Mucosa of descending colon (tissue), 3 donors: ENCODE results near the gene MED13L. TPM values are rescaled to one million over a fixed set of nuclear protein-coding genes. Genes with fewer than 3 reads are reported as not detected.

ENCODE experiments used
- ATAC-seq: fragments of 200-7000 bp; cut with Tn5 transposase; one replicate; pipeline ENCODE4 v1.9.1; 2020; ENCODE audit warnings: mild to moderate bottlenecking, moderate library complexity
- DNase-seq, 3 donors: peaks; one replicate each; pipeline ENCODE4 v3.0.0-alpha.2; 2020
- H3K36me3 ChIP-seq: fragments of 200-600 bp; one replicate; pipeline ENCODE4 v1.8.0; 2021; ENCODE audit warnings: low read depth, mild to moderate bottlenecking
- H3K4me1 ChIP-seq: fragments of 200-600 bp; one replicate; pipeline ENCODE4 v1.8.0; 2021; ENCODE audit warnings: low read depth, mild to moderate bottlenecking
- H3K4me3 ChIP-seq: fragments of 200-600 bp; one replicate; pipeline ENCODE4 v1.8.0; 2021; ENCODE audit warnings: mild to moderate bottlenecking
- H3K9me3 ChIP-seq: fragments of 200-600 bp; one replicate; pipeline ENCODE4 v1.8.0; 2021; ENCODE audit warnings: mild to moderate bottlenecking
- CTCF ChIP-seq: fragments of 200-600 bp; IDR thresholded peaks from one replicate; pipeline ENCODE4 v1.8.0; 2022; ENCODE audit warnings: antibody characterized with exemption, mild to moderate bottlenecking
- intact Hi-C, 2 donors: fragments of 100-400 bp; cut with DNase I in 1 of 2; cut with micrococcal nuclease in 1 of 2; formaldehyde crosslinking; loops; one replicate each; pipeline versions ENCODE4 v1.11.0 to v1.11.1; 2022; cut with DNase I, micrococcal nuclease
- total RNA-seq, 3 donors: library from RNA; stranded (reverse); fragmentation: NEBNext Ultra II Directional in 2 of 3; extraction: Animal tissue kit (Norgen Biotek cat#: 25700) in 2 of 3; gene quantifications; one replicate each; pipeline versions ENCODE4 v1.2.1 to v1.2.4, GENCODE V29; 2021 to 2023
- donor health status: DM: no; HTN: no; CAD: no; lungs with moderate emphysema.
- donor health status: DM: no; HTN: no; CAD: no.
- donor health status: DM: no; HTN: yes; CAD: no.

The MED13L gene
- total RNA-seq, 3 donors from 2014 or later: 96.9 to 165 (median 135) TPM

GRCh38 chr12:116297224-116297834 is 19.8 kb upstream of the MED13L start:
- intact Hi-C loops: no loop called here
- H3K4me3 ChIP-seq: no peak overlapping the region
- DNase-seq: no peak
- no peaks in the 10 kb centered on the region for H3K9me3 ChIP-seq
- H3K4me1 ChIP-seq: no peaks in the 10 kb centered on the region
- H3K36me3 ChIP-seq: no peaks in the 10 kb centered on the region
- TF ChIP-seq CTCF: no peak
- ATAC-seq: no peak

- DNase-seq (no peak), ATAC-seq (no peak)
- H3K4me1 ChIP-seq: no peaks in the 10 kb centered on the region
- intact Hi-C loops: no loop called here
- no peaks in the 10 kb centered on the region for H3K9me3 ChIP-seq
- H3K36me3 ChIP-seq: no peaks in the 10 kb centered on the region
- H3K4me3 ChIP-seq: no peak overlapping the region
- TF ChIP-seq CTCF: no peak
These were observed 18.1 kb upstream of the MED13L start for GRCh38 chr12:116295327-116296263.

GRCh38 chr12:116294454-116295165 is 17.1 kb upstream of the MED13L start:
- Histone ChIP-seq H3K4me1 (no peaks in the 10 kb centered on the region), H3K4me3 (no peak overlapping the region), H3K9me3 (no peaks in the 10 kb centered on the region), H3K36me3 (no peaks in the 10 kb centered on the region)
- DNase-seq (no peak), ATAC-seq (no peak)
- intact Hi-C loops: no loop called here
- TF ChIP-seq CTCF: no peak

- intact Hi-C loops: no loop called here
- no peaks in the 10 kb centered on the region for H3K36me3 ChIP-seq
- H3K4me1 ChIP-seq: no peaks in the 10 kb centered on the region
- DNase-seq (no peak), ATAC-seq (no peak)
- H3K9me3 ChIP-seq: no peaks in the 10 kb centered on the region
- TF ChIP-seq CTCF: no peak
- H3K4me3 ChIP-seq: no peak overlapping the region
These were observed 16.4 kb upstream of the MED13L start for GRCh38 chr12:116293687-116294453.

GRCh38 chr12:116291218-116291617 is 13.7 kb upstream of the MED13L start:
- ATAC-seq (no peak), DNase-seq (no peak)
- no peaks in the 10 kb centered on the region for H3K4me1 ChIP-seq
- no peaks in the 10 kb centered on the region for H3K9me3 ChIP-seq
- no peak for TF ChIP-seq CTCF
- H3K4me3 ChIP-seq: no peak overlapping the region
- H3K36me3 ChIP-seq: no peaks in the 10 kb centered on the region
- intact Hi-C loops: no loop called here
